Tibial nerve (tissue), 4 donors: ENCODE measurements around the gene KCNQ1. TPM values are rescaled to one million over a fixed set of nuclear protein-coding genes. Genes with fewer than 3 reads are reported as not detected.

ENCODE experiments used
- DNase-seq, 2 donors: peaks; one replicate each; pipeline ENCODE4 v3.0.0-alpha.2; 2019; ENCODE audit warnings: low spot score in 2 of 2
- H3K27ac ChIP-seq, 4 donors: fragments of 200-600 bp; sonication (generic) in 3 of 4; one replicate each; pipeline ENCODE4 v1.5.1; 2017 to 2019; ENCODE audit warnings: mild to moderate bottlenecking in 1 of 4
- H3K27me3 ChIP-seq, 2 donors: fragments of 200-600 bp; sonication (generic) in 1 of 2; one replicate each; pipeline versions ENCODE4 v1.5.1 to v1.6.0; 2017 to 2019
- H3K36me3 ChIP-seq, 3 donors: fragments of 200-600 bp; sonication (generic); one replicate each; pipeline ENCODE4 v1.5.1; 2018 to 2019
- H3K4me1 ChIP-seq, 4 donors: fragments of 200-600 bp; sonication (generic) in 3 of 4; one replicate each; pipeline ENCODE4 v1.5.1; 2017 to 2019
- H3K4me3 ChIP-seq, 4 donors: fragments of 200-600 bp; sonication (generic) in 3 of 4; one replicate each; pipeline ENCODE4 v1.5.1; 2017 to 2019; ENCODE audit warnings: mild to moderate bottlenecking in 1 of 4, moderate library complexity in 1 of 4
- H3K9me3 ChIP-seq, 4 donors: fragments of 200-600 bp; sonication (generic) in 3 of 4; one replicate each; pipeline ENCODE4 v1.5.1; 2017 to 2019
- EP300 ChIP-seq, 2 donors: sonication (generic); formaldehyde crosslinking; IDR thresholded peaks; one replicate each; pipeline ENCODE4 v1.6.1; 2017; ENCODE audit warnings: antibody characterized with exemption in 2 of 2, mild to moderate bottlenecking in 1 of 2
- POLR2A ChIP-seq, 2 donors: fragments of 450-650 bp; IDR thresholded peaks; one replicate each; pipeline ENCODE4 v1.6.1; 2017; ENCODE audit warnings: antibody characterized with exemption in 2 of 2, mild to moderate bottlenecking in 2 of 2, moderate library complexity in 2 of 2
- WGBS, 2 donors: methylation state at CpG; one replicate each; pipeline ENCODE4 v1.1.5; 2018; 5-methylcytosine and 5-hydroxymethylcytosine counted together
- total RNA-seq, 4 donors: library from RNA; depleted of rRNA; stranded (reverse); fragments of >200 nt; gene quantifications; one replicate each; pipeline ENCODE4 v1.1.0, GENCODE V29; 2016
- TF ChIP-seq, protein P1 (sequence below), 5 experiments: fragments of 200-600 bp in 3 of 5; fragments of 450-650 bp in 2 of 5; sonication (generic) in 3 of 5; IDR thresholded peaks; one replicate each; pipeline ENCODE4 v1.5.1; 2016 to 2019; ENCODE audit warnings: antibody characterized with exemption in 5 of 5, mild to moderate bottlenecking in 3 of 5, moderate library complexity in 2 of 5

KCNQ1 gene
- total RNA-seq, 4 donors from 2014 or later: 3.5 to 11.4 (median 7.5) TPM

GRCh38 chr11:2549876-2550605 is 105.2 kb downstream of the KCNQ1 start:
- Histone ChIP-seq H3K27ac (no peak overlapping the region), H3K9me3 (no peaks in the 10 kb centered on the region), H3K36me3 (no peaks in the 10 kb centered on the region), H3K4me1 (peaks cover 0 to 7% (median 0%) of the 10 kb centered on the region in 4 donors), H3K27me3 (no peaks in the 10 kb centered on the region), H3K4me3 (no peak overlapping the region)
- DNase-seq: no peak
- 41 to 42% methylated on average over 34 to 36 of the region's 36 CpGs for WGBS, 2 donors
- TF ChIP-seq EP300 (IDR thresholded peaks at IDR 0.05): no peak
- no peak for TF ChIP-seq POLR2A (IDR thresholded peaks at IDR 0.05)
- TF ChIP-seq, protein P1, sequence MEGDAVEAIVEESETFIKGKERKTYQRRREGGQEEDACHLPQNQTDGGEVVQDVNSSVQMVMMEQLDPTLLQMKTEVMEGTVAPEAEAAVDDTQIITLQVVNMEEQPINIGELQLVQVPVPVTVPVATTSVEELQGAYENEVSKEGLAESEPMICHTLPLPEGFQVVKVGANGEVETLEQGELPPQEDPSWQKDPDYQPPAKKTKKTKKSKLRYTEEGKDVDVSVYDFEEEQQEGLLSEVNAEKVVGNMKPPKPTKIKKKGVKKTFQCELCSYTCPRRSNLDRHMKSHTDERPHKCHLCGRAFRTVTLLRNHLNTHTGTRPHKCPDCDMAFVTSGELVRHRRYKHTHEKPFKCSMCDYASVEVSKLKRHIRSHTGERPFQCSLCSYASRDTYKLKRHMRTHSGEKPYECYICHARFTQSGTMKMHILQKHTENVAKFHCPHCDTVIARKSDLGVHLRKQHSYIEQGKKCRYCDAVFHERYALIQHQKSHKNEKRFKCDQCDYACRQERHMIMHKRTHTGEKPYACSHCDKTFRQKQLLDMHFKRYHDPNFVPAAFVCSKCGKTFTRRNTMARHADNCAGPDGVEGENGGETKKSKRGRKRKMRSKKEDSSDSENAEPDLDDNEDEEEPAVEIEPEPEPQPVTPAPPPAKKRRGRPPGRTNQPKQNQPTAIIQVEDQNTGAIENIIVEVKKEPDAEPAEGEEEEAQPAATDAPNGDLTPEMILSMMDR (IDR thresholded peaks at IDR 0.05): no peak

DNA sequence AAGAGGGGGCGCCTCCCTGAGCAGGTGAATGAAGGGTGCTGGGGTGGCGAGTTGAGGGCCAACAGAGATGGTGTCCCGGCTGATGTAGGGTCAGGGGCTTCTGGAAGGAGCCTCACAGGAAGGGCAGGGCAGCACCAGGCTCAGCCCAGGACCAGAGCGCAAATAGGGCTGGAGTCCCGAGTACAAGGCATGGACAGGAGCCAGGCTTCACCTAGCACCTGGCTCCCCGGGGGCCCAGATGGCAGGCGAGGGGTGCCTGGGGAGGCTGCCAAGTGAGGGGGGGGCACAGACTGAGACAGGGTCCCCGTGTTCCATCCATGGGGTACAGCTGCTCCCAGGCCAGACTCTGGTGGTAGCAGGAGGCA is 105.8 kb downstream of the KCNQ1 start:
- no peak for DNase-seq
- Histone ChIP-seq H3K27ac (no peak overlapping the region), H3K27me3 (no peaks in the 10 kb centered on the region), H3K4me3 (no peak overlapping the region), H3K4me1 (peaks cover 0 to 7% (median 0%) of the 10 kb centered on the region in 4 donors), H3K36me3 (no peaks in the 10 kb centered on the region), H3K9me3 (no peaks in the 10 kb centered on the region)
- WGBS, 2 donors: 71 to 82% methylated on average over 7 to 8 of the region's 8 CpGs
- TF ChIP-seq, protein P1 (IDR thresholded peaks at IDR 0.05): no peak
- TF ChIP-seq POLR2A (IDR thresholded peaks at IDR 0.05) (no peak), EP300 (IDR thresholded peaks at IDR 0.05) (no peak)

DNA sequence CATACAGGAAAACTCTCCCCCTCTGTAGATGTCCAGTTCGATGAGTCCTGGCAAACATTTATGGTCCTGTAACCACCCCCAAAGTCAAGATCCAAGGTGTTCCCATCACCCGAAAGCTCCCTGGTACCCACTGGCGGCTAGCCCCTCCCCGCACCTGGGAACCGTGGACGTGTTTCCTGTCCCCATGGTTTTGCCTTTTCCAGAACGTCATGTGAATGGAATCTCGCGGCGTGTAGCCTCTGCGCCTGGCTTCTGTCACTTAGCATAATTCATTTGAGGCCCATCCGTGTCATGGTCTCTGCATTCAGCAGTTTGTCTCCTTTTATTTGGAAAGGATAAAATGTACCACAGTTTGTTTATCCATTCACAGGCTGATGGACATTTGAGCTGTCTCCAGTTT is 106.3 kb downstream of the KCNQ1 start:
- Histone ChIP-seq H3K9me3 (no peaks in the 10 kb centered on the region), H3K36me3 (no peaks in the 10 kb centered on the region), H3K27ac (no peak overlapping the region), H3K4me1 (peaks cover 0 to 7% (median 0%) of the 10 kb centered on the region in 4 donors), H3K4me3 (no peak overlapping the region), H3K27me3 (no peaks in the 10 kb centered on the region)
- WGBS, 2 donors: 93% methylated on average over 12 of the region's 12 CpGs
- DNase-seq: no peak
- TF ChIP-seq EP300 (IDR thresholded peaks at IDR 0.05): no peak

DNA sequence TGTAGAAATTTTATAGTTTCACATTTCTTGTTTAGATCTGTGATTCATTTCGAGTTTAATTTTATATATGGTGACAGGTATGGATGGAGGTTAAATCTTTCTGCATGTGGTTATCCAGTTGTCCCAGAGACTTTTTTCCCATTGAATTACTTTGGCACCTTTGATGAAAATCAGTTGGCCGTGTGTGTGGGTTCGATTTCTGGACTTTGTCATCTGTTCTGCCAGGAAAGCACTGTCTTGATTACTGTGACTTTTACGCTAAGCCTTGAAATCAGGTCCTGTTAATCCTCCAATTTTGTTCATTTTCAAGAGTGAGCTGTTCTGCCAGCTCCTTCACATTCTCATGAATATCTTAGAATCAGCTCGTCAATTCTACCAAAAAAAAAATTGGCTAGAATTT is 107.4 kb downstream of the KCNQ1 start:
- Histone ChIP-seq H3K36me3 (no peaks in the 10 kb centered on the region), H3K4me3 (no peak overlapping the region), H3K9me3 (no peaks in the 10 kb centered on the region), H3K27me3 (no peaks in the 10 kb centered on the region), H3K4me1 (peaks cover 0 to 7% (median 0%) of the 10 kb centered on the region in 4 donors), H3K27ac (no peak overlapping the region)
- WGBS, 2 donors: 89 to 92% methylated on average over 5 of the region's 5 CpGs
- TF ChIP-seq EP300 (IDR thresholded peaks at IDR 0.05) (no peak), POLR2A (IDR thresholded peaks at IDR 0.05) (no peak)
- TF ChIP-seq, protein P1 (IDR thresholded peaks at IDR 0.05): no peak
- no peak for DNase-seq

GRCh38 chr11:2553198-2553597 is 108.4 kb downstream of the KCNQ1 start:
- no peaks in the 10 kb centered on the region for H3K36me3 ChIP-seq
- no peaks in the 10 kb centered on the region for H3K27me3 ChIP-seq
- WGBS, 2 donors: 95 to 97% methylated on average over 2 of the region's 2 CpGs
- H3K27ac ChIP-seq: no peak overlapping the region
- DNase-seq: no peak
- no peaks in the 10 kb centered on the region for H3K9me3 ChIP-seq
- TF ChIP-seq POLR2A (IDR thresholded peaks at IDR 0.05) (no peak), EP300 (IDR thresholded peaks at IDR 0.05) (no peak)
- TF ChIP-seq, protein P1 (IDR thresholded peaks at IDR 0.05): no peak
- H3K4me3 ChIP-seq: no peak overlapping the region
- peaks cover 0 to 7% (median 0%) of the 10 kb centered on the region in 4 donors for H3K4me1 ChIP-seq
